ENCODE measurements around the gene FSD1. TPM values are rescaled to one million over a fixed set of nuclear protein-coding genes. Genes with fewer than 3 reads are reported as not detected.
A peak's percentile ranks its signal among the peaks of the same experiment; 100 is the strongest.

FSD1 gene
- total and polyA plus RNA-seq, 10 of the 15 experiments (the other 5 are each of a cell fraction or from before 2014, with no cell fraction given), result 0.15 to 5.1 (median 4.0) TPM; not detected in 1

DNA sequence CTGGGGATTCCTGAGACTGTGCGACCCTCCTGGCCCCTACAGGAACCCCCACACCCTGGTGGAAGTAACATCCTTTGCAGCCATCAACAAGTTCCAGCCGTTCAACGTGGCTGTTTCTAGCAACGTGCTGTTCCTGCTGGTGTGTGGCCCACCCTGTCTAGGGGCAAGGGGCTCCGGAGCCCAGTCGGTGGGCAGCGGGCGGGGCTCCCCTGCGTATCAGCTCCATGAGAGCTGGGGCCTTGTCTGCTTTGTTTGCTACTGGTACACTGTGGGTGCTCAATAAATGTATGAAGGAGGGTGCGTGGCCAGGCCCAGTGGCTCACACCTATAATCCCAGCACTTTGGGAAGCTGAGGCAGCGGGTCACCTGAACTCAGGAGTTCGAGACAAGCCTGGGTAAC lies 49.9 kb downstream of the FSD1 start:
- intact Hi-C loops (cut with micrococcal nuclease; ENCODE audit: unreplicated experiment), result no loop called here
- no peak for ATAC-seq
- H4K20me1 ChIP-seq (ENCODE audit: control insufficient read depth, insufficient read depth), result no peaks in the 10 kb centered on the region
- ChIA-PET RAD21 (ENCODE audit: unreplicated experiment) (no interaction called here), POLR2A (interaction anchor here (1.1 kb wide), 1 partner anchor 11 kb away, joined by 3 read pairs; no protein-coding TSS in a partner anchor), SMC1A (ENCODE audit: uncharacterized antibody, unreplicated experiment) (no interaction called here), CTCF (interaction anchor here (1.1 to 3.8 kb wide), 4 partner anchors 11 to 87 kb away, joined by 3 to 78 read pairs (median 30); partner anchors contain the start of gene MPND)
- H3K9ac ChIP-seq (ENCODE audit: control insufficient read depth, insufficient read depth, low read length), result no peak overlapping the region
- DNase-seq (ENCODE audit: low read depth, low spot score), result no peak
- TF ChIP-seq TCF12 (IDR thresholded peaks at IDR 0.05; ENCODE audit: low read depth, low read length), result no peak
- 0 out of 2 replicates have a peak, but pooled peaks have one; percentile 35 for TF ChIP-seq POLR2A (IDR thresholded peaks at IDR 0.05; ENCODE audit: low read depth, low read length)
- H3K36me3 ChIP-seq (ENCODE audit: control insufficient read depth in 2 of 2, insufficient read depth in 2 of 2, low read length in 1 of 2), result peaks cover 2 to 9% of the 10 kb centered on the region in 2 experiments; a peak in 3 of 4 replicates
- no peak overlapping the region for H3K4me2 ChIP-seq (ENCODE audit: control insufficient read depth, insufficient read depth)
- no peaks in the 10 kb centered on the region for H3K79me2 ChIP-seq (ENCODE audit: control insufficient read depth, insufficient read depth, low read length)
- in situ Hi-C loops (cut with MboI), result loop anchor here (5.0 kb wide), 1 partner anchor 87 kb away; no protein-coding TSS in a partner anchor
- 95% methylated on average over 12 of the region's 12 CpGs for WGBS (ENCODE audit: insufficient coverage, insufficient replicate concordance, low lambda C conversion rate, missing lambda C conversion rate)
- no peak overlapping the region for H3K27ac ChIP-seq (ENCODE audit: control insufficient read depth, insufficient read depth)
- no peaks in the 10 kb centered on the region for H3K4me1 ChIP-seq (ENCODE audit: control insufficient read depth, insufficient read depth, low read length)
- no peak for FAIRE-seq
- H3K27me3 ChIP-seq (replicated peaks in 1 of 2; ENCODE audit: control insufficient read depth in 2 of 2, insufficient read depth in 2 of 2, low read length in 1 of 2), result no peaks in the 10 kb centered on the region
- BruUV-seq (replicated peaks), result no TSS peak
- H3K9me3 ChIP-seq (replicated peaks; ENCODE audit: control insufficient read depth, insufficient read depth, low read length), result no peaks in the 10 kb centered on the region
- no peak overlapping the region for H3K4me3 ChIP-seq
- no peak overlapping the region for H2AFZ ChIP-seq (ENCODE audit: control insufficient read depth, low read depth, low read length)

GRCh38 chr19:4354897-4355296 lies 50.5 kb downstream of the FSD1 start:
- Histone ChIP-seq H3K9me3 (replicated peaks; ENCODE audit: control insufficient read depth, insufficient read depth, low read length) (no peaks in the 10 kb centered on the region), H3K36me3 (ENCODE audit: control insufficient read depth in 2 of 2, insufficient read depth in 2 of 2, low read length in 1 of 2) (peaks cover 6 to 13% of the 10 kb centered on the region in 2 experiments; a peak in 3 of 4 replicates), H3K4me1 (ENCODE audit: control insufficient read depth, insufficient read depth, low read length) (no peaks in the 10 kb centered on the region), H4K20me1 (ENCODE audit: control insufficient read depth, insufficient read depth) (no peaks in the 10 kb centered on the region), H3K9ac (ENCODE audit: control insufficient read depth, insufficient read depth, low read length) (no peak overlapping the region), H3K27ac (ENCODE audit: control insufficient read depth, insufficient read depth) (no peak overlapping the region), H2AFZ (ENCODE audit: control insufficient read depth, low read depth, low read length) (no peak overlapping the region), H3K79me2 (ENCODE audit: control insufficient read depth, insufficient read depth, low read length) (no peaks in the 10 kb centered on the region), H3K4me3 (no peak overlapping the region), H3K4me2 (ENCODE audit: control insufficient read depth, insufficient read depth) (no peak overlapping the region), H3K27me3 (replicated peaks in 1 of 2; ENCODE audit: control insufficient read depth in 2 of 2, insufficient read depth in 2 of 2, low read length in 1 of 2) (no peaks in the 10 kb centered on the region)
- ChIA-PET RAD21 (ENCODE audit: unreplicated experiment) (no interaction called here), POLR2A (interaction anchor here (0.6 to 1.1 kb wide), 3 partner anchors 11 to 1151 kb away, joined by 3 read pairs; no protein-coding TSS in a partner anchor), SMC1A (ENCODE audit: uncharacterized antibody, unreplicated experiment) (no interaction called here), CTCF (interaction anchor here (1.1 to 3.8 kb wide), 3 partner anchors 12 to 87 kb away, joined by 3 to 78 read pairs (median 58); partner anchors contain the start of gene MPND)
- TF ChIP-seq NR2C2 (IDR thresholded peaks at IDR 0.05; ENCODE audit: borderline replicate concordance, control insufficient read depth, insufficient read length, low read depth) (no peak), NFXL1 (IDR thresholded peaks at IDR 0.05; ENCODE audit: borderline replicate concordance) (no peak), FOXM1 (IDR thresholded peaks at IDR 0.05; ENCODE audit: low read depth, low read length) (no peak), EP300 (IDR thresholded peaks at IDR 0.05; ENCODE audit: borderline replicate concordance in 1 of 2, control insufficient read depth in 1 of 2, low read depth in 2 of 2, low read length in 2 of 2) (no peak), BMI1 (IDR thresholded peaks at IDR 0.05; ENCODE audit: borderline replicate concordance) (no peak), SMAD5 (IDR thresholded peaks at IDR 0.05; ENCODE audit: low read depth) (no peak), RAD21 (IDR thresholded peaks at IDR 0.05; ENCODE audit: insufficient read depth, low read depth, low read length) (no peak), RB1 (IDR thresholded peaks at IDR 0.05; ENCODE audit: borderline replicate concordance) (no peak), ESRRA (IDR thresholded peaks at IDR 0.05; ENCODE audit: low read length) (no peak)
- ATAC-seq (no peak), FAIRE-seq (no peak), DNase-seq (ENCODE audit: low read depth, low spot score) (no peak)
- no TSS peak for BruUV-seq (replicated peaks)
- intact Hi-C loops (cut with micrococcal nuclease; ENCODE audit: unreplicated experiment), result no loop called here
- in situ Hi-C loops (cut with MboI), result loop anchor here (5.0 kb wide), 1 partner anchor 88 kb away; no protein-coding TSS in a partner anchor
- WGBS (ENCODE audit: insufficient coverage, insufficient replicate concordance, low lambda C conversion rate, missing lambda C conversion rate), result 93% methylated on average over 11 of the region's 17 CpGs
